HCT116 (cell line): Measurements from ENCODE around the gene PHGDH. TPM values are rescaled to one million over a fixed set of nuclear protein-coding genes. Genes with fewer than 3 reads are reported as not detected.

Source experiments
- ATAC-seq: fragments of 200-7000 bp; cut with Tn5 transposase; 2 replicates; pipeline ENCODE4 v1.9.1; 2020; ENCODE audit warnings: mild to moderate bottlenecking, moderate library complexity
- BruUV-seq: library from RNA; stranded (reverse); fragments of 400-500 nt; replicated peaks from 2 replicates; lab custom pipeline; 2021; lab: Mats Ljungman, UMichigan
- CTCF ChIA-PET: fragments of 300-600 bp; sonication (Branson Sonifier 250); formaldehyde crosslinking; loops from one replicate; lab custom pipeline; 2021; ENCODE audit warnings: antibody characterized with exemption; lab: Charles Lee
- POLR2A ChIA-PET: fragments of 300-600, 350-600 bp; sonication (Branson Sonifier 250); formaldehyde crosslinking; loops from one replicate; lab custom pipeline; 2021; ENCODE audit warnings: antibody characterized with exemption; lab: Charles Lee
- RAD21 ChIA-PET, 2 experiments: fragments of 300-600 bp; sonication (Branson Sonifier 250); formaldehyde crosslinking; loops; one replicate each; lab custom pipeline; 2023; ENCODE audit warnings: low total read pairs in 2 of 2; ENCODE audit not compliant: uncharacterized antibody in 2 of 2, unreplicated experiment in 2 of 2, low non-redundant PET in 1 of 2; lab: Charles Lee
- DNase-seq: peaks from one replicate; pipeline ENCODE4 v3.0.0-alpha.2; 2010; ENCODE audit warnings: low read depth, low spot score
- H2AFZ ChIP-seq: fragments of 200-600 bp; shearing (Covaris generic), sonication (generic); 2 replicates; pipeline ENCODE4 v1.6.1; 2017; ENCODE audit warnings: low read depth, mixed run types, mixed read lengths, antibody characterized with exemption, low read length; ENCODE audit not compliant: poor library complexity, severe bottlenecking
- H3K27ac ChIP-seq: 2 replicates; pipeline ENCODE4 v1.5.1; 2012; ENCODE audit warnings: low read depth, low read length
- H3K27me3 ChIP-seq: fragments of 200-600 bp; sonication (generic); 2 replicates; pipeline ENCODE4 v1.6.1; 2016; ENCODE audit warnings: mixed run types, low read length, mixed read lengths; ENCODE audit not compliant: insufficient read depth
- H3K36me3 ChIP-seq, 2 experiments: fragments of 200-500 bp in 1 of 2; fragments of 200-600 bp in 1 of 2; sonication (Bioruptor generic) in 1 of 2; sonication (generic) in 1 of 2; 2 replicates each; pipeline versions ENCODE4 v1.5.1 to v1.6.1; 2014 to 2016; ENCODE audit warnings: low read length in 2 of 2, inconsistent platforms in 1 of 2, mixed read lengths in 1 of 2, mixed run types in 1 of 2; ENCODE audit not compliant: insufficient read depth in 2 of 2, control insufficient read depth in 1 of 2
- H3K4me1 ChIP-seq, 2 experiments: fragments of 200-600 bp in 1 of 2; sonication (generic) in 1 of 2; 2 replicates each; pipeline versions ENCODE4 v1.5.1 to v1.6.1; 2012 to 2017; ENCODE audit warnings: low read length in 2 of 2, inconsistent platforms in 1 of 2, mild to moderate bottlenecking in 1 of 2, mixed read lengths in 1 of 2, mixed run types in 1 of 2, moderate library complexity in 1 of 2; ENCODE audit not compliant: insufficient read depth in 2 of 2, control insufficient read depth in 1 of 2
- H3K4me2 ChIP-seq: fragments of 200-600 bp; sonication (generic); 2 replicates; pipeline ENCODE4 v1.6.1; 2017; ENCODE audit warnings: mixed run types, low read length, mixed read lengths
- H3K4me3 ChIP-seq, 2 experiments: fragments of 200-600 bp in 1 of 2; sonication (generic) in 1 of 2; replicated peaks in 1 of 2; 2 replicates each; pipeline ENCODE4 v1.5.1; 2011 to 2016; ENCODE audit warnings: low read length in 2 of 2, control low read depth in 1 of 2, low read depth in 1 of 2, mild to moderate bottlenecking in 1 of 2, mixed read lengths in 1 of 2, mixed run types in 1 of 2
- H3K79me2 ChIP-seq: fragments of 200-600 bp; sonication (generic); 2 replicates; pipeline ENCODE4 v1.6.1; 2017; ENCODE audit warnings: mild to moderate bottlenecking, mixed run types, low read length, moderate library complexity, mixed read lengths; ENCODE audit not compliant: insufficient read depth
- H3K9ac ChIP-seq: fragments of 200-600 bp; sonication (generic); 2 replicates; pipeline ENCODE4 v1.6.1; 2016; ENCODE audit warnings: low read length, mixed read lengths
- H3K9me2 ChIP-seq: fragments of 200-600 bp; sonication (generic), shearing (Covaris generic); 2 replicates; pipeline ENCODE4 v1.6.1; 2017; ENCODE audit warnings: mixed run types, mild to moderate bottlenecking, moderate library complexity; ENCODE audit not compliant: insufficient read depth
- H3K9me3 ChIP-seq, 2 experiments: fragments of 200-500 bp in 1 of 2; fragments of 200-600 bp in 1 of 2; sonication (Bioruptor generic) in 1 of 2; sonication (generic) in 1 of 2; 2 replicates each; pipeline ENCODE4 v1.6.1; 2014 to 2017; ENCODE audit warnings: low read length in 2 of 2, mixed read lengths in 2 of 2, inconsistent platforms in 1 of 2, low read depth in 1 of 2, mild to moderate bottlenecking in 1 of 2, mixed run types in 1 of 2, moderate library complexity in 1 of 2; ENCODE audit not compliant: control insufficient read depth in 1 of 2, insufficient read depth in 1 of 2
- H4K20me1 ChIP-seq: fragments of 200-600 bp; sonication (generic), shearing (Covaris generic); 2 replicates; pipeline ENCODE4 v1.6.1; 2017; ENCODE audit warnings: mixed run types, mild to moderate bottlenecking, moderate library complexity; ENCODE audit not compliant: insufficient read depth
- CBX3 ChIP-seq: IDR thresholded peaks from 2 replicates; pipeline ENCODE4 v1.6.1; 2012; ENCODE audit warnings: low read depth
- CEBPB ChIP-seq: IDR thresholded peaks from 2 replicates; pipeline ENCODE4 v1.6.1; 2012; ENCODE audit warnings: low read depth
- CTCF ChIP-seq, 3 experiments: fragments of 200-600 bp in 1 of 3; sonication (generic) in 1 of 3; IDR thresholded peaks in 2 of 3; conservative IDR thresholded peaks in 1 of 3; 2 replicates each; pipeline ENCODE4 v1.5.1; 2012 to 2017; ENCODE audit warnings: low read depth in 2 of 3, low read length in 2 of 3, antibody characterized with exemption in 1 of 3, borderline replicate concordance in 1 of 3, control low read depth in 1 of 3, mild to moderate bottlenecking in 1 of 3, mixed read lengths in 1 of 3, mixed run types in 1 of 3, moderate library complexity in 1 of 3; ENCODE audit not compliant: insufficient read depth in 1 of 3
- EGR1 ChIP-seq: IDR thresholded peaks from 2 replicates; pipeline ENCODE4 v1.6.1; 2012; ENCODE audit warnings: low read depth
- EZH2 ChIP-seq: fragments of 200-600 bp; sonication (generic); IDR thresholded peaks from 2 replicates; pipeline ENCODE4 v1.6.1; 2017; ENCODE audit warnings: antibody characterized with exemption, mixed run types
- EZH2phosphoT487 ChIP-seq: fragments of 200-600 bp; IDR thresholded peaks from 2 replicates; pipeline ENCODE4 v1.6.1; 2018; ENCODE audit warnings: antibody characterized with exemption, borderline replicate concordance
- FOSL1 ChIP-seq: IDR thresholded peaks from 2 replicates; pipeline ENCODE4 v1.6.1; 2012; ENCODE audit warnings: low read depth
- JUND ChIP-seq: IDR thresholded peaks from 2 replicates; pipeline ENCODE4 v1.6.1; 2012
- POLR2A ChIP-seq: IDR thresholded peaks from 2 replicates; pipeline ENCODE4 v1.7.0; 2011; ENCODE audit warnings: borderline replicate concordance; ENCODE audit not compliant: insufficient read depth, insufficient read length; ENCODE audit errors: extremely low read depth
- REST ChIP-seq: IDR thresholded peaks from 2 replicates; pipeline ENCODE4 v1.6.1; 2012; ENCODE audit warnings: low read depth
- SRF ChIP-seq: IDR thresholded peaks from 2 replicates; pipeline ENCODE4 v1.6.1; 2012; ENCODE audit warnings: low read depth
- TCF7L2 ChIP-seq: IDR thresholded peaks from 2 replicates; pipeline ENCODE4 v1.7.0; 2011; ENCODE audit warnings: borderline replicate concordance, inconsistent platforms; ENCODE audit not compliant: insufficient read depth, insufficient read length; ENCODE audit errors: extremely low read depth
- YY1 ChIP-seq: IDR thresholded peaks from 2 replicates; pipeline ENCODE4 v1.6.1; 2011; ENCODE audit warnings: low read length, low read depth, moderate library complexity, mild to moderate bottlenecking; ENCODE audit not compliant: insufficient replicate concordance; ENCODE audit errors: extremely low read depth
- ZBTB33 ChIP-seq: IDR thresholded peaks from 2 replicates; pipeline ENCODE4 v1.6.1; 2011; ENCODE audit warnings: mild to moderate bottlenecking, low read length, moderate library complexity; ENCODE audit not compliant: insufficient replicate concordance; ENCODE audit errors: extremely low read depth
- ZNF274 ChIP-seq: fragments of 200-500 bp; sonication (Bioruptor generic); IDR thresholded peaks from 2 replicates; pipeline ENCODE4 v1.6.1; 2014; ENCODE audit warnings: mild to moderate bottlenecking, low read depth, low read length, inconsistent platforms
- intact Hi-C: fragments of 100-400 bp; cut with micrococcal nuclease; formaldehyde crosslinking; loops from 2 replicates; pipeline ENCODE4 v1.10.0; 2022
- total RNA-seq: library from RNA; stranded (reverse); gene quantifications from one replicate; pipeline ENCODE4 v1.2.1, GENCODE V29; 2021; ENCODE audit not compliant: unreplicated experiment

PHGDH gene
- total RNA-seq, 1 experiment from 2014 or later = 187 TPM

GRCh38 chr1:119742677-119743076, 30.9 kb downstream of the PHGDH start:
- Histone ChIP-seq H4K20me1 (no peaks in the 10 kb centered on the region), H3K27me3 (no peaks in the 10 kb centered on the region), H3K4me2 (no peak overlapping the region), H3K4me1 (no peaks in the 10 kb centered on the region), H3K9ac (no peak overlapping the region), H3K9me2 (no peaks in the 10 kb centered on the region), H3K79me2 (no peaks in the 10 kb centered on the region), H2AFZ (no peak overlapping the region), H3K36me3 (peaks cover 0 to 3% of the 10 kb centered on the region in 2 experiments; a peak in 1 of 4 replicates)
- POLR2A ChIA-PET = no interaction called here
- BruUV-seq = no TSS peak
- CTCF ChIA-PET = interaction anchor here (1.7 kb wide), 1 partner anchor 129 kb away, joined by 4 read pairs; no protein-coding TSS in a partner anchor
- TF ChIP-seq ZNF274 = no peak
- TF ChIP-seq EZH2 = no peak
- TF ChIP-seq REST = no peak
- no peak for TF ChIP-seq TCF7L2
- no peak for TF ChIP-seq EGR1
- TF ChIP-seq EZH2phosphoT487 = no peak
- no peak for TF ChIP-seq POLR2A
- TF ChIP-seq CBX3 = no peak
- TF ChIP-seq YY1 = no peak
- no peak for TF ChIP-seq CTCF (IDR thresholded peaks at IDR 0.05 in 2 of 3, conservative IDR thresholded peaks at IDR 0.05 in 1 of 3; ENCODE audit: borderline replicate concordance in 1 of 3, insufficient read depth in 1 of 3, low read depth in 2 of 3, low read length in 2 of 3)
- no peak for TF ChIP-seq CEBPB
- no peak for TF ChIP-seq FOSL1
- no peak for TF ChIP-seq ZBTB33
- no peak for TF ChIP-seq JUND
- TF ChIP-seq SRF = no peak
- TF ChIP-seq, all 23 proteins: peak for 0
- H3K9me3 ChIP-seq = no peaks in the 10 kb centered on the region
- H3K27ac ChIP-seq = no peak overlapping the region
- no peak for ATAC-seq
- intact Hi-C loops = loop anchor here (5.0 kb wide), 1 partner anchor 130 kb away; no protein-coding TSS in a partner anchor
- no peak for DNase-seq
- H3K4me3 ChIP-seq = no peak overlapping the region
- RAD21 ChIA-PET = no interaction called here
